GM21360 (cell line): ENCODE data around the gene SNX32.
"Not testable (repeated sequence)": the region's sequence is repeated elsewhere in the genome, so short reads cannot be mapped to it uniquely, and the experiment has no call there.

Experiments
- ATAC-seq: cut with Tn5 transposase; IDR thresholded peaks from one replicate; pipeline ENCODE4 v1.9.1; 2021; ENCODE audit warnings: mild to moderate bottlenecking, moderate library complexity; ENCODE audit not compliant: unreplicated experiment

SNX32 gene

DNA sequence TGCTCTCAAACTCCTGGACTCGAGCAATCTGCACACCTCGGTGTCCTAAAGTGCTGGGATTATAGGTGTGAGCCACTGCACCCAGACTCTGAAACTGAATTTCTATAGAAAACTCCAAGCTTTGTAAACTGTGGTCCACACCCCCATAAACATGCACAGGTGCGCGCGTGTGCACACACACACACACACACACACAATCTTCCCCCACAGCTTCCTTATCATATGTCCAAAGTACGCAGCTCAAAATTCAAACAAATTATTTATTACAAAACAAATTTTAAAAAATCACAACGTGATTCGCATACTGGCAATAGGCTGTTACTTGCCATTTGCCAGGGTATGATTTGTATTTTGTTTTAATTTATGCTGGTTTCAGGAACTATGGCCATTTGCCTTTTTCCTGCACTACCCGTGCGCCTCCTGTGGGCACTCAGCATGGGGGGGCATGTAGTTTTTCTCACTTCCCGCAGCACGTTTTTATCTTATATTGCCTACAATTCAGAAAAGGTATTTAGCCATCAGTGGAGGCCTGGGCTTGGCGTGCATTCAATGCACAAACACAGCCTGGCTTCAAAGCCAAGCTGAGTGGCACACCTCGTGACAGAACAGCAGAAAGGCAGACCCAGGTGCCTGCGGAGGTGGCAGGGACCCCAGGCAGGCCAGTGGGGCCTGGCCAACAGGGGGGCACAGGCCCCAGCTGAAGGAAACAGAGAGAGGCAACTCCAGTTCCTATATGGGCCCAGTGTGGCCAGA lies 10.8 kb upstream of the SNX32 start:
- ATAC-seq = no peak

DNA sequence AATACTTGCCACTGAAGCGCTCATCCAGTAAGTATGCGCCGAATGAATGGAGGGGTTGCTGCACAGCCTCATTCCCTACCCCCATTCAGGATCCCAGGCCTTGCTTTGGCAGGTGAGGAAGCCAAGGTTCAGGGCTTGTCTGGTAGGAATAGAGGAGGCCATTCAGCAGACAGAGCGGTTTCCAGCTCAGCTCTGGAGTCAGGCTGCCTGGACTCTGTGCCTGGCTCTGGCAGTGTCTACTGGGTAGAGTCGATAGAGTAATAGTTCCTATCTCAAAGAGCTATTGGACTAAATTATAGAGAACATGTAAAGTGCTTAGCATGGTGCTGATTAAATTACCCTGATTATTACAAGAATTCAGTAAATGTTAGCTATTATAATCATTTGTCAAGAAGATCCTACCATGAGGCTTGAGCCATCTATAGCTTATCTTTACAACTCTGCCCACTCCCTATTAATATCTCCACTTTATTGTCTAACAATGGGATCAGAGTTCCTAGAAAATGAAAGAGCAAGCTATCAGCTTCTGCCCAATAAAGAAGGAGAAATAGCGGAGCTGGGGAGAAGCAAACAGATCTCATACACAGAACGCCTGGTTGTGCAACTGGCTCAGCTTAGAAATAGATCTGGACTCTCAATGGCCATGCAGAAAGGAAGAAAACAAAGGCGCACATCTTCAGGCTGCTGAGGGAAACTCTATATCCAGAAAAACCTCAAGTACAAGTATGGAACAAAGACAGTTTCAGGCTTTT lies 6.6 kb upstream of the SNX32 start:
- ATAC-seq = no peak

DNA sequence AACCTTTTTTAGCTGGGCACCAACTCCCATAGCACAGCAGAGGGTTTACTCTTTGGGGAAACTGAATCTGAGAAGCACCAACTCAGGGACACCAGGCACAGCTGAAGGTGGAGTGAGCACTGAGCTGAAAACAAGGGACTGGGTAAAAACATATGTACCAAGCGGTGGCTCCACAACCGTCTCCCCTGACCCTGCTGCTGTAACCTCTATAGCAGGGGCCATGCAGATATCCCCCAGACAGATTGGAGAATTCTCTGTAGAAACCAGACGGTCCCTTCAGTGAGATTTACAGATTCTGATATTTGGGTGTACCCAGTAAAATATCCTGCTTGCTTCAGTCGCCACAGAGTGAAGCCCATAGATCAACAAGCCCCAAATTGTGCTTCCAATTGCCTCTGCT lies 4.3 kb upstream of the SNX32 start:
- no peak for ATAC-seq

DNA sequence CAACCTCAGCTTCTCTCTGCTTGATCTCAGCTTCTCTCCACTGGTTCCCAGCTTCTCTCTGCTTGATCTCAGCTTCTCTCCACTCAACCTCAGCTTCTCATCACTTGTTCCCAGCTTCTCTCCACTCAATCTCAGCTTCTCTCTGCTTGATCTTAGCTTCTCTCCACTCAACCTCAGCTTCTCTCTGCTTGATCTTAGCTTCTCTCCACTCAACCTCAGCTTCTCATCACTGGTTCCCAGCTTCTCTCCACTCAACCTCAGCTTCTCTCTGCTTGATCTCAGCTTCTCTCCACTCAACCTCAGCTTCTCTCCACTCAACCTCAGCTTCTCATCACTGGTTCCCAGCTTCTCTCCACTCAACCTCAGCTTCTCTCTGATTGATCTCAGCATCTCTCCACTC lies 1.5 kb upstream of the SNX32 start:
- ATAC-seq = not testable (repeated sequence)

DNA sequence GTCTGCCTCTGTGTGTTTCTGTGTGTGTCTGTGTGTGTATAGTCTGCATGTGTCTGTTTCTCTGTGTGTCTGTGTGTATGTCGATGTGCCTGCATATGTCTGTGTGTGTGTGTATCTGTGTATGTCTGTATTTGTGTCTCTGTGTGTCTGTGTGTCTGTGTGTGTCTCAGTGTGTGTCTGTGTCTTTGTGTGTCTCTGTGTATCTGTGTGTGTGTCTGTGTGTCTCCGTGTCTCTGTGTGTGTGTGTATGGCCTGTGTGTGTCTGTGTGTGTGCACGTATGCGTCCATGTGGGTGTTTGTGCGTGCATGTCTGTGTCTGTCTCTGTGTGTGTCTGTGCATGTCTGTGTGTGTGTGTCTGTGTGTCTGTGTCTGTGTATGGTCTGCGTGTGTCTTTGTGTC lies 439 bp downstream of the SNX32 start:
- no peak for ATAC-seq

DNA sequence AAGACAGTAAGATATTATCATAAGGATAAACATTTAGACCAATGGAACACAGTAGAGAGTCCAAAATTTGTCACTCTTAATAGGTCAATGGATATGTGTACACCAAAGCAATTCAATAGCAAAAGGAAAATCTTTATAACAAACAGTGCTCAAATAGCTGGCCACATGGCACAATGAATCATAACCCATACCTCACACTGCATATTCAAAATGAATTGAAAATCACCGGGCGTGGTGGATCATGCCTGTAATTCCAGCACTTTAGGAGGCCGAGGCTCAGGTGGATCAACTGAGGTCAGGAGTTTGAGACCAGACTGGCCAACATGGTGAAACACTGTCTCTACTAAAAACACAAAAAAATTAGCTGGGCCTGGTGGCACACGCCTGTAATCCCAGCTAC lies 8.4 kb downstream of the SNX32 start:
- no peak for ATAC-seq

DNA sequence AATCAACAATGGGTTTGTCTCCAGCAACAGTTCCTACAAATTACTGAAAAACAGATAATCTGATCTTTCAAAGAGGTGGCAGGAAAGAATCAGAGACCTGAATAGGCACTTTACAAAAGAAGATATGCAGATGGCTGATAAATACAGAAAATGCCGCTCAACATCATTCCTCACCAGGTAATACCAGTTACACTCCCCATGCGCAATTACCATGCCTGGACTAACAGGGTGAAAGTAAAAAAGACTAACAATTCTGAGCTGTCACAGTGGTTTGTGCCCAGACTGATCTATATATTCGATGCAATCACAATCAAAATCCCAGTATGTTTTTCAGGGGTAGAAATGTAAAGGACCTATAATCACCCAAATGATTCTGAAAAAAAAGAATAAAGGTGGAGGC lies 10.0 kb downstream of the SNX32 start:
- no peak for ATAC-seq

- no peak for ATAC-seq
Measured at GRCh38 chr11:65844231-65844872, 10.6 kb downstream of the SNX32 start.

GRCh38 chr11:65847746-65848145 lies 14.0 kb downstream of the SNX32 start:
- no peak for ATAC-seq

- ATAC-seq = not testable (repeated sequence)
Measured at GRCh38 chr11:65848693-65849092, 14.9 kb downstream of the SNX32 start.

GRCh38 chr11:65849366-65849765 lies 15.6 kb downstream of the SNX32 start:
- ATAC-seq = no peak

DNA sequence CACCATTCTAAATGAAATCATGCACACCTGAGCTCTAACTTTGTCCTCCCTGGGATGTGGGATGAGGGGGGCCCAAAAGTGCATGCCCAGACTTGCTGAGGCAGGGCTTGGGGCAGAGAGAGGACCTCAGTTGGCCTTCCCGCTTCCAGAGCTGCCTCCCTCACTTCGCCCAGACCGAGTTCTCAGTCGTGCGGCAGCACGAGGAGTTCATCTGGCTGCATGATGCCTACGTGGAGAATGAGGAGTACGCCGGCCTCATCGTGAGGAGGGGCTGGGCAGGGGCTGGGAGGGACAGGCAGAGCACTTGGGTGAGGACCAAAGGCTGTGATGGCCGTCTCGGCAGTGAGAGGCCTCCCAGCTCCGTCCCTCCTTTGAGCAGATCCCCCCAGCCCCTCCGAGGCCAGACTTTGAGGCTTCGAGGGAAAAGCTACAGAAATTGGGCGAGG lies 16.0 kb downstream of the SNX32 start:
- ATAC-seq = no peak

GRCh38 chr11:65850217-65851082 lies 16.7 kb downstream of the SNX32 start:
- ATAC-seq = no peak

DNA sequence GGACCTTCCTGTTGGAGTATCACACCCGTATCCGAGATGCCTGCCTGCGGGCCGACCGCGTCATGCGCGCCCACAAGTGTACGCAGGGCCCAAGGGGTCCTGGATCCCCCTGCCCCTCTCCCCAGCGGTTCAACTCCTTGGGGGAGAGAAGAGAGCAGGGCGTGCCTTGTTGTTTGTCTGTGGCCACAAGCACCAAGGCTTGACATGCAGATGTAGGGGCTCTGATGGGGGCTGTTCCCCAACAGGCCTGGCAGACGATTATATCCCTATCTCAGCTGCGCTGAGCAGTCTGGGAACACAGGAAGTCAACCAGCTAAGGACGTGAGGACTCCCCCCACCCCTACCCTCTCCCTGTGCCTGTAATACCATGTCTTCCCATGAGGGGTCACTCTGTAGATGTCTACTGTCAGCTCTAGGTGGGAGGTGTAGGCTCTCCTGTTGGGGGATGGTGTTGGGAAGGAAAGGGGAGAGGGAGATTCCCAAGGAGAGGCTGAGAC lies 17.4 kb downstream of the SNX32 start:
- no peak for ATAC-seq

DNA sequence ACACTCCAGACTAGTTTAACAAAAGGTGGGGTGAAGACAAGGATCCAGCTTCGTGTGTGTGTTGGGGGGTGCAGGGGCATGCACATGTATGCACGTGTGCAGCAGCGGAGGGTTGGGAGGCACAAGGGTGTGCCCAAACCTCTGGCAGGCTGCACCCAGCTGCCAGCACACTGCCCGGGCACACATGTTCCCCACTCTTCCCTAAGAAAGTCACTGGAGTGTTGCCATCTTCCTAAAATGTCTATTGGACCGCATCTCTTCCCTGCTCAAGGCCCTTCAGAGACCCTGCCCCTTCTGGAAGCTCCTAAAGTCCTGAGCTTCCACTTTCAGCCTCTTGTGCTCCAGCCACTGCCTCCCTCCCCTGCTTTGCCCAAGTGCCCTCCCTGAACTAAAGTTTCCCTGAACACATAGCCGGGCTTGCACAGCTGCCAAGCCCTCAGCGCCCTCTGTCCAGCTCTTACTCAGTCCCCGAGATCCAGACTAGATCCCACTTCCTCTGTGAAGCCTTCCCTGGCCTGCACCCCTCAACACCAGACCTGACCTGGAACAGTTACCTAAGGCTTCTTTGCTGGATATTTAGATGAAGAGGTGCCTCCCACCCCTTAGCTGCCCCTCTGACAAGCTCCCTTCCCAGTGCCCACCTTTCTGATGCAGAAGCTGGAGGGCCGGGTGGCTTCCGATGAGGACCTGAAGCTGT lies 18.2 kb downstream of the SNX32 start:
- ATAC-seq = no peak

DNA sequence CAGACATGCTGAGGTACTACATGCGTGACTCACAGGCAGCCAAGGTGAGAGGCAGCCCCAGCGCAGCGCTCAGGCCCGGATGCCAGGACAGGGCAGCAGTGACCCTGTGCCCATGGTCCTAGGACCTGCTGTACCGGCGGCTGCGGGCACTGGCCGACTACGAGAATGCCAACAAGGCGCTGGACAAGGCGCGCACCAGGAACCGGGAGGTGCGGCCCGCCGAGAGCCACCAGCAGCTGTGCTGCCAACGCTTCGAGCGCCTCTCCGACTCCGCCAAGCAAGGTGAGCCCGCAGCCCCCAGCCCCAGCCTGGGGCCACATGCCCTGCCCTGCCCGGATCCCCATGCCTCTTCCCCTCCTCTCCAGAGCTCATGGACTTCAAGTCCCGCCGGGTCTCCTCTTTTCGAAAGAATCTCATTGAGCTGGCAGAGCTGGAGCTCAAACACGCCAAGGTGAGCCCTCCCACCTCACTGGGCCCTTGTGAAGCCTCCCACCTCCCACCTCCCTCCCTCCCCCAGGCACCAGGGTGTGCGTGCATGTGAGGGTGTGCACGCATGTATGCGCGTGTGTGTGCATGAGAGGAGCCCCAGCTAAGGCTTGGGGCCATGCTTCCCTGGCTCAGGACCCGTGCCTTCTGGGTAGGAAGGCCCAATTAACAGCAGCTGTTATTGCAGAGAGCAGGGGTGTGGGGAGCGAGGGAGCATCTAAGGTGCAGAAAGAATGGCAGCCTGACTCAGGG lies 18.9 kb downstream of the SNX32 start:
- no peak for ATAC-seq

DNA sequence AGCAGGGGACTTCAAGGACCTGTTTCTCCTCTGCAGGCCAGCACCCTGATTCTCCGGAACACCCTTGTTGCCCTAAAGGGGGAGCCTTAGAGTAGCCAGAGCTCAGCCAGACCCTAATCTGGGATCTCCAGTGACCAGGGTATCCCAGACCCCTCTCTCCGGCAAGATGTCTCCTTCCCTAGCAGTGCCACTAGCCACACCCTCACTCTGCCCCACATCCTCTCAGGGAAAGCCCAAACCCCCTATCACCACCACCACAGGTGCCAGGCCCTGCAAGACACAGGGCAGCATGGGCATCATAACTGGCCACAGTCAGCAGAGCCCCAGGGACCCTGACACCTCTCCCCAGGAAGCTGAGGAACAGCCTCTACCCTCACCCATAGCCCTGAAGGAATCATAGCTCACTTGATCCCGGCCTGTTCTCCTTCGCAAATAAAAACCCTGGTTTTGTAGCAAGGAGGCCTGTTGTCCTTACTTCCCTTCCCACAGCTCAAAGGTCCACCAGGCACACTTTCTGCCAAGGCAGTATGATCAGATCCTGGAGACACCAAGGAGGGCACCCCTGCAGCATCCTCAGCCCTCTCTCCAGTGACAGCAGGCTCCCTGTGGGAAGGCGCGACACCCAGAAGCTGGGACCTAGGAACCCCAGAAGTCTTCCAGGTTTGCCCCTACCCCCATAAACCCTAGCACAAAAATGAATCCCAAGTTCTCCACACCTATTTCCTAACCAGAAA lies 19.6 kb downstream of the SNX32 start:
- ATAC-seq = no peak

- no peak for ATAC-seq
Measured at GRCh38 chr11:65854161-65854592, 20.4 kb downstream of the SNX32 start.
